Stimulated activated CD4-positive, alpha-beta T cell treated with anti-CD3 and anti-CD28 coated beads, Interleukin-12 subunit alpha, Interleukin-12 subunit beta, amount 100 ng/mL, for 4 hours (primary cell): ENCODE results near the gene ZNF462.
"Not testable (repeated sequence)": the region's sequence is repeated elsewhere in the genome, so short reads cannot be mapped to it uniquely, and the experiment has no call there.

ENCODE experiments used
- DNase-seq: peaks from one replicate; pipeline ENCODE4 v3.0.0-alpha.2; 2020

Gene ZNF462, protein sequence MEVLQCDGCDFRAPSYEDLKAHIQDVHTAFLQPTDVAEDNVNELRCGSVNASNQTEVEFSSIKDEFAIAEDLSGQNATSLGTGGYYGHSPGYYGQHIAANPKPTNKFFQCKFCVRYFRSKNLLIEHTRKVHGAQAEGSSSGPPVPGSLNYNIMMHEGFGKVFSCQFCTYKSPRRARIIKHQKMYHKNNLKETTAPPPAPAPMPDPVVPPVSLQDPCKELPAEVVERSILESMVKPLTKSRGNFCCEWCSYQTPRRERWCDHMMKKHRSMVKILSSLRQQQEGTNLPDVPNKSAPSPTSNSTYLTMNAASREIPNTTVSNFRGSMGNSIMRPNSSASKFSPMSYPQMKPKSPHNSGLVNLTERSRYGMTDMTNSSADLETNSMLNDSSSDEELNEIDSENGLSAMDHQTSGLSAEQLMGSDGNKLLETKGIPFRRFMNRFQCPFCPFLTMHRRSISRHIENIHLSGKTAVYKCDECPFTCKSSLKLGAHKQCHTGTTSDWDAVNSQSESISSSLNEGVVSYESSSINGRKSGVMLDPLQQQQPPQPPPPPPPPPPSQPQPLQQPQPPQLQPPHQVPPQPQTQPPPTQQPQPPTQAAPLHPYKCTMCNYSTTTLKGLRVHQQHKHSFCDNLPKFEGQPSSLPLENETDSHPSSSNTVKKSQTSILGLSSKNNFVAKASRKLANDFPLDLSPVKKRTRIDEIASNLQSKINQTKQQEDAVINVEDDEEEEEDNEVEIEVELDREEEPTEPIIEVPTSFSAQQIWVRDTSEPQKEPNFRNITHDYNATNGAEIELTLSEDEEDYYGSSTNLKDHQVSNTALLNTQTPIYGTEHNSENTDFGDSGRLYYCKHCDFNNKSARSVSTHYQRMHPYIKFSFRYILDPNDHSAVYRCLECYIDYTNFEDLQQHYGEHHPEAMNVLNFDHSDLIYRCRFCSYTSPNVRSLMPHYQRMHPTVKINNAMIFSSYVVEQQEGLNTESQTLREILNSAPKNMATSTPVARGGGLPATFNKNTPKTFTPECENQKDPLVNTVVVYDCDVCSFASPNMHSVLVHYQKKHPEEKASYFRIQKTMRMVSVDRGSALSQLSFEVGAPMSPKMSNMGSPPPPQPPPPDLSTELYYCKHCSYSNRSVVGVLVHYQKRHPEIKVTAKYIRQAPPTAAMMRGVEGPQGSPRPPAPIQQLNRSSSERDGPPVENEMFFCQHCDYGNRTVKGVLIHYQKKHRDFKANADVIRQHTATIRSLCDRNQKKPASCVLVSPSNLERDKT (N-terminal part only)

DNA sequence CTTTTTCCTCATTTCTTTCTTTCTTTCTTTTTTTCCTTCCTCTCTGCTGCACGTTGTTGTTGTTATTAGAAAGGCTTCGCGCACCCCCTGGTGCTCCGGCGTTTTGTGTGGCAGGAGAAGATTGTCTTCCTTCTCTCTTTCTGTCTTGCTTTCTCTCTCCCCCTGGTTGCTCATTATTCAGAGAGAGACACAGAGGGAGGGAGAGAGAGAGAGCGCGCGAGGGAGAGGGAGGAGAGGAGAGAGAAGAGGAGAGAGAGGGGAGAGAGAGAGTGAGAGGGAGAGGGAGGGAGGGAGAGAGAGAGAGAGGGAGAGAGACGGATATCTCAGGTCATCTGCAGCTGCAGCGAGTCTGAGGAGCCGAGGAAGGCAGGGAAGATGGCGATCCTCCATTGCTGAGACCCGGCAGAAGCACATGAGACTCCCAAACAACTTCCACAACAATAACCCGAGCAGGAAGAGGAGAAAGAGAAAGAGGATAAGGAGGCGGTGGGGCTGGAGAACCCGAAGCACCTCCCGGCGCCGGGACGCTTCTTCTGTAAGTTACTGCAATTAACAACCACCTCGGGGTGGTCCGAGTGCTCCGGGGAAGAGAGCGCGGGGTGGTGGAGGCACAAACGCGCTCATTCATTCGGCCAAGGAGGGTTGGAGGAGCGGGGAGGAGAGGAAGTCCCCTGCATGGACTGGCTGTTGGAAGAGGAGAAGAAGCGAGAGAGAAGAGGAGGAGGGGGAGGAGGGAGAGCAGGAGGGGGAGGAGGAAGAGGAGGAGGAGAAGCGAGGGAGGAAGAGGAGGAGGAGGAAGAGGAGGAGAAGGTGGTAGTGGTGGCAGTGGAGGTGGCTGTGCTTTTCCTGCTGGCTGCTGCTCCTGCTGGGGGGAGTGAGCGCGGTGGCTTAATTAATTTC lies at the start of gene ZNF462:
ZNF462 (plus strand) TSS at position 346 of the 900 bp plus-strand sequence. CDS start 60,218 bp downstream, outside the sequence.
- DNase-seq: no peak

DNA sequence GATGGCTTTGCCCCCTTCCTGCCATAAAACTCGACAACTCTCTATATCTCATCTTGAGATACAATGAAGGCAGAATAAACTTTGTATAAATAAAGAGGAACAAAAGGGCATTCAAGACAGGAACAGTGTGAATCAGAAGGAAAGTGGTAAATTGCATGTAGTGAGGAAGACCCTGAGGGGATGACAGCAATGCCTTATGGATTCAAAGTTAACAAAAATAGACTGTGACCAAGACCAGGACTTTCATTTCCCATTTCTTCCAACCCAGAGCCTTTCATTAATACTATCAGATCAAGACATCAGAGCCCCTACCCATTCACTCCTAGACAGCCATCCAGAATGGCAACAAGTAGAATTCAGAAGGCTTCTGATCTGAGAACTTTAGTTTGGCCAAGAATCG lies 46.4 kb upstream of the ZNF462 start:
- DNase-seq: no peak

DNA sequence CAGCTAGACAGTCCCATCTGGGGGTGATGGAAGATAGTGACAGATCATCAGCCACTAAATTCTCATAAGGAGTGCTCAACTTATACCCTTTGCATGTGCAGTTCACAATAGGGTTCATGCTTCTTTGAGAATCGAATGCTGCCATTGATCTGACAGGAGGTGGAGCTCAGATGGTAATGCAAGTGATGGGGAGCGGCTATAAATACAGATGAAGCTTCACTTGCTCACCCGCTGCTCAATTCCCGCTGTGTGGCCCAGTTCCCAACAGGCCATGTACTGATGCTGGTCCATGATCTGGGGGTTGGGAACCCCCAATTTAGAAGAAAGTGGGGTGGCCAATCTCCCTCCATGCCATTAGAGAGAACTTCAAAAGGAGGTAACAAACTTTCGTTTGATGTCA lies 44.9 kb upstream of the ZNF462 start:
- no peak for DNase-seq

DNA sequence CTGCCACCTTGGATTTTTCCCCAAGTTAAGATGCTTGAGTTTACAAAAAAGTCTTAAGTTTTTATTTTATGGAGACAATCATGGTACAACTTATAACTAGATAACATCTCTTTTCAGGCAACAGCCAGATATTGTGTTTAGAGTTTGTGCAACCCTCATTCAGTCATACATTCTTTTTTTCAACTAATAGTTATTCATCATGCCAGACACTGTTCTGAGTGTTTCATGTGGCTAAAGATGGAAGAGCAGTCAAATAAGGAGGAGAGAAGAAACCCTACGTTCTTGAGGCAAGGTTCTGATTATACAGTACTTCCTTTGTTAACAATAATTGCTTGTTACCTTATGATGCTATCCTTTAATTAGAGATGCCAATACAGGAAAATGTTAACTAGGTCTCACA lies 42.1 kb upstream of the ZNF462 start:
- DNase-seq: no peak

DNA sequence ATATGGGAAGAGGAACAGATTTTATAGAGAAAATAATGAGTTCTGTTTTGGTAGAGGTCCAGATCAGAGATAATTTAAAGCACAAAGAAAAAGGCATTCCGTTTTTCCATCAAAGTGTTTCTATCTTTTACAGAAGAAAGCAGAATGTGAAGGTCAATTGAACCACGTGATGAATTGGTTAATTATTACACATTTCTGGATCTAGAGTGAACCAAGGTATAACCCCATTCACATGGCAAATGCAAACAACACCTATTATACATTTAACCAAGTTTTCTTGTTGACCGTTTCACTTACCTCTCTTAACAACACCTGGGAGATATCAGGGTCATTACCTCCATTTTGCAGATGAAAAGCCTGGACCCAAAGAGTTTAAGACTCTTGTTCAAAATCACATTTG lies 34.9 kb upstream of the ZNF462 start:
- no peak for DNase-seq

DNA sequence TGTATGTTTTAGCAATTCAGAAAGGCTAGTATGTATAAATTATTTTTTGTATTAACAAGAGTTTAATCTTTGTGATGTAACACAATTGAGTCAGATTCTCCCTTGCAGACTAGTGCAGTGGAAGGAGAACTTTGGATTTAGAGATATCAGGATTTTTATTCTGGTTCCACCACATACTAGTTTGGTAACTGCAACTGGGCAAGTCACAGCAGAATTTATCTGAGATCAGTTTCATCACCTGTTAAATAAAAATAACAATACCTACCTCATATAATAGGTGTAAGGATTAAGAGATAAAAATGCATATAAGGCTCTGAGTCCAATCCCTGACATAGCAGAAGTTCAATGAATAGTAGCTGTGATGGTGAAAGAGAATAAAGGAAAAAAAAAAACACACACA lies 34.0 kb upstream of the ZNF462 start:
- DNase-seq: no peak

DNA sequence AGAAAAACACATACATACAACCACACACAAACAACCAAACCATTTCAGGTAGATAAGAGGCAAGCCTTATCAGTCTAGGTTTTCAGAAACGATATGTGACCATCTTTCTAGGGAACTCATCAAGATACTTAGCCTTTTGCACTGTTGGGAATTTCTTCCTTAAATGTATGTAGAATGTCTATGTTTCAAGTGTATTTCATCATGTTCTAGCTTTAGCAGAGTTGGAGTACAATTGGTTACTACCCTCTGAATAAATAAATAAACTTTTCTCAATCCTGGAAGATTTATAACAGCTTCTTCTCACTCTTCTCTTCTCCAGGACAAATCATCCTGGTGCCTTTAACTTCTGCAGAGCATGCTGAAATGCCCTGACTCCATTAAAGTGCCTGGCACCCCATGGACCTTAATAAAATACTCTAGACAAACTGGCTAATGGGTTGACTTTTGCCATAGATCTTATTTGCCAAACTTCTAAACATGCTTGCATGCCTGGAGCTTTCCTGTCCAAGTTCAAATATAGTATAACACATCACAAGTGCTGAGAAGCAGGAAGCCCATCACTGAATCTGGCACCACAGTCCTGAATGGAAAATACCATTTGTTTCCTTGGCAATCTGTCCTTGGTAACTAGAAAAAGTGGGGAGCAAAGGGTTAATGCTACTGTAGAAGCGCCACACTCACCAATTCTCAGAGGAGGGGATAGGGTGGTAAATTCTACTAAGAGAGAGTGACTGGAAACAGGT lies 33.1 kb upstream of the ZNF462 start:
- no peak for DNase-seq

DNA sequence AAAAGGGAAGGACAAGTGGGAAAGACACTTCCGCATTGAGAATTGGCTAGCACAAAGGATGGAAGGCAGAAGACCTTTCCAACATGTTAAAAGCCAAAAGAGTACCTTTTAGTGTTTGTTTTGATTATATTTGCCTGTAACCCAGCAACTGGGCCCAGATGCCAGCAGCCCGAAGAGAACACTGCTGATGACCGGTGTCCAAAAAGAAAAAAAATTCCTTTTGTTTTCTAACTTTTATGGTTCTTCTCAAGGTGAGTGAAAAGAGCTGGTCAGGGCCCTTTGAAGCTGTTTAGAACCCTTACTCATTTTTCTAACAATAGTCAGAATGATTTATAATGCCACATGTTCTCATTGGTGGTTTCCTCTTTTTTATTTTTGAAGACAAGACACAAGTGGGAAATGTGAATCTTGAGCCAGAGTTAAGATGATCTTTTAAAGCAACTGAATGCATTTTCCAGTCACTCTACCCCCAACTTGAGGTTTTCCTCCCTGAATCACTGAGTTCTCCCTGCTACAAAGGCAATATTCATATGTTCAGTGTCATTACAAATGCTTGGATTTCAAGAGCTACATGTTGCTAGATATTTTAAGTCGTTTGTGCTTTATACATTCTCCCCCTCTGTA lies 32.3 kb upstream of the ZNF462 start:
- DNase-seq: no peak

DNA sequence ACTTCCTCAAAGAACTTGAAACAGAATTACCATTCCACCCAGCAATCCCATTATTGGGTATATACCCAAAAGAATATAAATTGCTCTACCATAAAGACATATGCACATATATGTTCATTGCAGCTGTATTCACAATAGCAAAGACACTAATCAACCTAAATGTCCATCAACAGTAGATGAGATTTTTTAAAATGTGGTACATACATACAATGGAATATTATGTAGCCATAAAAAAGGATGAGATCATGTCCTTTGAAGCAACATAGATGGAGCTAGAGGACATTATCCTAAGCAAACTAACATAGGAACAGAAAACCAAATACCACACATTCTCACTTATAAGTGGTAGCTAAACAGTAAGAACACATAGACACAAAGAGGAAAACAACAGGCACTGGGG lies 28.1 kb upstream of the ZNF462 start:
- no peak for DNase-seq

DNA sequence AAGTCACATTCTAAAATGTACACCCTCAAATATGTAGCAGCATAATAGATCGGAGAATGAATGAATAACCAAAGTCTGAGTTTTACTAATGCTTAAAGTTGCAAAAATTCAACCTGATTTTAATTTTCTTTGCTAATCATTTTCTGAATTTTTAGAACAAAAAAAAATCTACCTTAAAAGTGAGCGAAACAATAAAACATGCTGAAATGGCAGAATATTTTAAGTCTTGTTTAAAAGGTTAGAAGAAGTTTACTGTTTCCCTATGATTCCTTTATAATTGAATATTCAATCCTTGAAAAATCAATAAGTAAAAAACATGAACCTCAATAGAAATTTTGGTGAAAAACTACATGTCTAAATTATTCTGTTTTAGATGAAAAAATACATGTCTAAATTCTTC lies 27.1 kb upstream of the ZNF462 start:
- DNase-seq: no peak

DNA sequence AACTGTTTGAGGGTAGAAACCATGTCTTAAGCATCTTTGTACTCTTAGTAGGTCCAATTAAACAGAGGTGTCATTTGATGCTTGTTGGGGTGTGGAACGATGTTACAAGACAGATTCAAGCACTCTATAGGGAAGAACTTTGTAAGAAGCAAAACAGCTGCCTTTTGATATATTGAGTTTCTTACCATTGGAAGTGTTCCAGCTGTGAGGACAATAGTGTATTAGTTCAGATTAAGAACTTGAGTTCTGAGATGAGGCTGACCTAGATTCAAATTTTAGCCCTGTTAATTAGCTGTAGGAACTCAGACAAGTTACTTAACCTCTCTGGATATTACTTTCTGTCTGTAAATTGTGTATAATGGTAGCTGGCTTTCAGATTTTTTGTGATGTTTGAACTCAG lies 19.6 kb upstream of the ZNF462 start:
- no peak for DNase-seq

DNA sequence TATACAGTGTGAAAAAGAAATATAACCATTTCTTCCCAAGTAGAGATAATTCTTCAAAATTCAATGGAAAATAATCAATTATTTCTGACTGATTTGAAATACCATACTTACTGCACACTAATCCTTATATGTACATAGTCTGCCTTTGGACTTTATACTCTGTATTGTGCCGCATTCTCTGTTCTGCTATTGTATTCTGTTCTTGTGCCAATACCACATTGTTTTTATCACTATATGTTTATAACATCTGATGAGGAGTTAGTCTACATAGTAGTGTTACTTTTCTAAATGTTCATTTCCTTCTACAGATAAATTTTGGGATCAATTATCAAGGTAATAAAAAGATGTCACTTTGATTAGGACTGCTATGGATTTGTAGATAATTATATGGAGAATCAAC lies 16.7 kb upstream of the ZNF462 start:
- no peak for DNase-seq

DNA sequence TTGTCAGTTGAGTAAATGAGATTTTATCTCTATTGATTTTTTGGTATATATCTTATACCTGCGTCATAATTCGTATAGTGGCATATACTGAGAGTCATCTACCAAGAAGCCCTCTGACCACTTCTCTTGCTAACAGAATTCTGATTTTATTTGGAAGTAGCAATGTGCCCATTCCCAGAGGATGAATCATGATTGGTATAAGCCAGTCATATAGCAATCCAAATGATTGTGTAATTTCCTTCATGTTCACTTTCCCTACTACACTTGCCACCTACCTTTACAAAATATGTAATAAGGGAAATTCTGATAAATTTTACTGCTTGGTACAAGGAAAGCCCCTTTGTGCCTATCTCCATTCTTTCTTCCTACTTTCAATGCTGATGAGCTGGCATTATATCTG lies 16.1 kb upstream of the ZNF462 start:
- DNase-seq: no peak

DNA sequence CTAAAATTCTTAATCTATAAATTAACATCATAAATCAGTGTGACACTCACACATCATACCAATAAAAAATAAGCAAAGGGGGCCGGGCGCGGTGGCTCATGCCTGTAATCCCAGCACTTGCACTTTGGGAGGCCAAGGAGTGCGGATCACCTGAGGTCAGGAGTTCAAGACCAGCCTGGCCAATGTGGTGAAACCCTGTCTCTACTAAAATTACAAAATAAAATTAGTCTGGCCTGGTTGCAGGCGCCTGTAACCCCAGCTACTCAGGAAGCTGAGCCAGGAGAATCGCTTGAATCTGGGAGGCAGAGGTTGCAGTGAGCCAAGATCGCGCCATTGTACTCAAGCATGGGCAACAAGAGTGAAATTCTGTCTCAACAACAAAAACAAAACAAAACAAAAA lies 11.3 kb upstream of the ZNF462 start:
- not testable (repeated sequence) for DNase-seq

DNA sequence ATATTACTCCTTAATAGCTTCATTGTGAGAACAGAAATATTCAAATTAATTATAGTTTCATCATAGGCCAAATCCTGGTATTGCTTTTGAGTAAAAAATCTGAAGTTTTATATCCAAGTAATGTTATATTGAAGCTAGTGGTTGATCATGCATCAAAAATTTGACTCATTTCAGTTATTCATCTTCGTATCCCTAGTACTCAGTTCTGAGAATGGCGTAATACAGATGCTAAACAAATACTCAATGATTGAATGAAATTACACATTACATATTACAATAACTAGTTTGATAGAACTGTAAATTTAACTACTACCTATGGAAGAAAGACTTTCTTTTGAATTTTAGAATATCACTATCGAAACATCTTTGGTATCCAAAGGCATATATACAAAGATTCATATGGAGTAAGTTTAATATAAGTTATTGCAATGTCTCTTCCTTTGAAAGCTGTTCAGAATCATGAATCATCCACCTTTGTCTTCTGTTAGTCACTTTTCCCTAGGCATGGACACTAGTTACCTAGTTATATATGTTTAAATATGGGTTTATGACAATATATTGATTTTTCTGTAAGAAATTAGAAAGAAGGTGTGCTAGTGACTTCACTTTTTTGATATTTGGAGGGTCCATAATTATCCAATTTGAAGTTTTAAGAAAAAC lies 5.0 kb upstream of the ZNF462 start:
- DNase-seq: no peak

DNA sequence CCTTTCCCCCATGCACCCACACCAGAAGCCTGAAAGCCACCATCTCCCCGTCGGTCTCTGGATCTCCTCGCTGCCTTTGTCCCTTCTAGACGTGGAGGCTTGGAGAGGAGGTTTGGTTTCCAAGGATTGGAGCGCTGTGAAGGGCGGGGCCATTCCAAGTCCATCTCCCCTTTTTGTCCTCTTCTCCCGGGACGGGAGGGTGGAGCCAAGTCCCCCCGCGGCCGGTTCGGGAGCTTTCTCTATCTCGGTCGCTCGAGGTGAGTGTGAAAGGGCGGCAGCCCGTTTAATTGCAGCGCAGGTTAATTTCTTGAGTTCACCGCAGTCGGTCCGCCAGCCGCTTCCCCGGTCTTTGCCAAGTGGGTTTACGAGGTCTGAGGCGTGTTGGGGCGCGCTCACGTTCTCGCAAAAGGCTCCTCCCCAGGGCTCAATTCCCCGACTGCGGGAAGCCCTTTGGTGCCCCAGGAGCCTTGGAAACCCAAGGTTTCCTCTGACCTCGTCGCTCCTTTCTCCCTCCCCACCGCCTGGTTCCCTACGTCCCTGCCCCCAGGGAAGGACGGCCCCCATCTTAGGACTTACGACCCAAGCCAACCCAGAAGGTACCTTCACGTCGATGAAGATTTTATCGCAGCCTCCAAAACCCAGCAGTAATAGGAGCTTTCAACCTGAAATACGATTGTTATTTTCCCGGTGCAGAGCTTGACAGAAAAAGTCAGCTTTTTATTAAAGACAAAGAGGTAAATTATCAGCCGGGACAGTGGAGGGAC lies 2.8 kb upstream of the ZNF462 start:
- DNase-seq: no peak

DNA sequence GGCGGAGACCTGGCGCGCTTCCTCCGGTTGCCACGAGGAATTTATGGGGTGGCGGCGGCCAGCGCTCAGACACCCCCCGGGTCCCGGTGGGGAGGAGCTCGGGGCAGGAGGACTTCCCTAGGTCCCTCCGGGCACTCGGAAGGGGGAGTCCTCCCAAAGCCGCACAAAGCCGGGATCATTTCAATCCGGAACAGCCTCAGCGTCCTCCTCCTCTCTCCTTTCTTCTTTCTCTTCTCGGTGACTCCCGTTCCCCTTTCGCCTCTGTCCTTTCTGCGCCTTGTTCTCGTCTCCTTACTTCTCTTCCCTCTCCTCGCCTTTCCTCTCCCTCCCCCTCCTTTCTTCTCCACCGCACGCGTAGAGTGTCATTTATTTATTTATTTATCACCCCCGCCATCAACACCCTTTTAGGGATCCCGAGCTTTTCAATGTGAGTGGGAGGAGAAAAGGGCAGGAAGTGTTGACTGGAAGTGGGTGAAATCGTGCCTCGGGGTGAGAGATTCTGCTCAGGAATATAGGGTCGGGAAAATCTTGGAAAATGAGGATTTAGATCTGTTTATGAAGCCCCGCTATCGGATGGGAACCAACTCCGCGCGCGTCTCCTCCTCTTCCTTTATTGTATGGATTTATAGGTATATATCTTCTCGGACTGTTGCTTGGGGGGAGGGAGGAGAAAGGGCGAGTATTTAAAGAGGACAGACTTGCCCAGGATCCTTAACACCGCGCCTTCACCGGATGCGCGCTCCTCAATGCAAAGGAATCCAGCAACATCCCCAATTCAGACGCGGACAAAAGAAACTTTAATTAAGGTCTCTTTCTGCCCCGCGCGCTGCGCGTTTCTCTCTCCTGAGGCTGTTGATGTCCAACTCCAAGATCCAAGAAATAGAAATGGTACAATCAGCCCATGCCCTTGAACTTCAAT lies 2.0 kb upstream of the ZNF462 start:
- no peak for DNase-seq

DNA sequence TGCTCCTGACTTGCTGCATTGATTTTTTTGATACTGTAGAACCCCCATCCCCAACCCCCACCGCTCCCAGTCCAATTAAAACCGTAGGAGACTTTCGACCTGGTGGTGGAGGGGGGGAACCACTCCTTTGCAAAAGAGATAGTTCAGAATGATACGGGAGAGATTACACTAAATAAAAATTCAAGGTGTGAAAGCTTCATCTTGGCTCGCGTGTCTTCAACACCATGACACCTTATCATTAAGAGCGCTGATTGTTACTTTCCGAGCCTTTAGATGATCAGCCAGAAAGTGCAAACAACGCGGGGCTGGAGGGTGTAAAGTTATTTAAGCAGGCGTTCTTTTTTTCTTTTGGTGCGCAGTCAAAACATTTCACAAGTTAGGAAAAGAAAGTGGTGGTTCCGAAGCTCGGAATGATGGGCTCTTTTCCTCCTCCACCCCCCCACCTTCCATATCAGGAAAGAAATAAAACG lies 1.3 kb upstream of the ZNF462 start:
- no peak for DNase-seq
